Mesenteric fat pad (tissue), 1 donor: ENCODE measurements around the gene GNAQ. TPM values are rescaled to one million over a fixed set of nuclear protein-coding genes. Genes with fewer than 3 reads are reported as not detected.
"Not testable (repeated sequence)": the region's sequence is repeated elsewhere in the genome, so short reads cannot be mapped to it uniquely, and the experiment has no call there.

Source experiments
- DNase-seq: peaks from one replicate; pipeline ENCODE4 v3.0.0-alpha.2; 2020; ENCODE audit warnings: low spot score
- total RNA-seq: library from RNA; stranded (reverse); fragmentation: NEBNext Ultra II Directional; extraction: Animal tissue kit (Norgen Biotek cat#: 25700); gene quantifications from one replicate; pipeline ENCODE4 v1.2.1, GENCODE V29; 2021
- donor health status: DM: yes; HTN: yes; CAD: no.

Gene GNAQ
- total RNA-seq, 1 donor from 2014 or later: 115 TPM

DNA sequence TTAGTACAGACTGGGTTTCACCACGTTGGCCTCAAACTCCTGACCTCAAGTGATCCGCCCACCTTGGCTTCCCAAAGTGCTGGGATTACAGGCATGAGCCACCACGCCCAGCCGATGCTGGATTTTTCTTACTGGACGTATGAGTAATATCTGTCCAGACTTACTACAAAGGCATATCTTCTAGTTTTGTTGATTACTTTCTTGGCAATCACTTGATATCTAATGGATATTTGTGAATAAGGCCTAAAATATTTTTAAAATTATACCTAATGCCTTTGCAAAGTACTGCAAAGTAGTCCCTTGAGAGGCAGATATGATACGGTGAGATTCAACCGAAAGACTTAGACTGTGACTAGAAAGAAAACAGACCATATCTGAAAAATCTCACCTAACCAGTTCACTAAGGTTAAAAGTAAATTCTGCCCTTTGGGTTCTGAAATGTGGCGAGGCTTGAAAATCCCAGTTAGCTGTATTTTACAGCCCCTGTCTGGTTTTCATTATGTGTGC, 152.1 kb downstream of the GNAQ start:
- DNase-seq: no peak

DNA sequence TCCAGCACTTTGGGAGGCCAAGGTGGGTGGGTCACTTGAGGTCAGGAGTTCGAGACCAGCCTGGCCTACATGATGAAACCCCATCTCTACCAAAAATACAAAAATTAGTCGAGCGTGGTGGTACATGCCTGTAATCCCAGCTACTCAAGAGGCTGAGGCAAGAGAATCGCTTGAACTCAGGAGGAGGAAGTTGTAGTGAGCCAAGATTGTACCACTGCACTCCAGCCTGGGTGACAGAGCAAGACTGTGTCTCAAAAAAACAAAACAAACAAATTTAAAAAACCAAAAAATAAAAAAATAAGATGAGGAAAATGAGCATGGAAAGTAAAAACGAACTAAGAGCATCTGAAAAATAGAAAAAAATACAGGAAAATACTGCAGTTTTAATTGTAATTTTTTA, 152.8 kb downstream of the GNAQ start:
- DNase-seq: not testable (repeated sequence)

DNA sequence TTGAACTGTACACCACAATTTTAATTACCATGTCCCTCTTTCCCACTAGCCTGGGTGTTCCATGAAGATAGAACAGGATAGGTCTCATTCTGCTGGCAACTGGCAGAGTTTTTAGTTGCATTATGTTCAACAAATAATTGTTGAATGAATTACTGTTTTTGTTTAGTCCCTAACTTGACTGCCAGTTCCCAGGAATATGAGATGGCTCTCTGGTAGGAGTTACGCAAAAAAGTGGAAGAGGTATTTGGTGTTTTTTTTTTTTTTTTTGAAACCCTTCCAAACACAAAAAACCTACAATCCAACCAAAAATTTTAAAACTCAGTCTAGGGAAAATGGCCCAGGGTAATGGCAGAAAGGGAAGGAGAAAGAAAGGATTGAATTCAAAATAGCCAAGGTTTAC, 153.6 kb downstream of the GNAQ start:
- DNase-seq: no peak

DNA sequence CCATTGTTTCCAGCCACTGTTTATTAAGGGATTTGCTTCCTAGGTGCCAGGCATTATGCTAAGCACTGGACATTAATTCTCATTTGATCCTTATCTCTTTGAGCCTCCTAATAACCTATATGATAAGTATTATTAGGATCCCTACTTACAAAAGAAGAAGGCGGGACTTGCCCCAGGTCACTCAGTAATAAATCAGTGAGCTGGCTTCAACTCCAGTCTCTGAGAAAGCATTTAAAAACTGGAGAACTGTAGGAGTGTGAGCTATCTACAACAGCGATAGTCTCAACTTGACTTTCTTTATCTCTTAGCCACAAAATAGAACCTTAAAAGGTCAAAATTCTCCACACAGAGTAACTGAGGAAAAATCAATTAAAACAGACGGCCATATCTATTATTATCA, 155.0 kb downstream of the GNAQ start:
- no peak for DNase-seq

DNA sequence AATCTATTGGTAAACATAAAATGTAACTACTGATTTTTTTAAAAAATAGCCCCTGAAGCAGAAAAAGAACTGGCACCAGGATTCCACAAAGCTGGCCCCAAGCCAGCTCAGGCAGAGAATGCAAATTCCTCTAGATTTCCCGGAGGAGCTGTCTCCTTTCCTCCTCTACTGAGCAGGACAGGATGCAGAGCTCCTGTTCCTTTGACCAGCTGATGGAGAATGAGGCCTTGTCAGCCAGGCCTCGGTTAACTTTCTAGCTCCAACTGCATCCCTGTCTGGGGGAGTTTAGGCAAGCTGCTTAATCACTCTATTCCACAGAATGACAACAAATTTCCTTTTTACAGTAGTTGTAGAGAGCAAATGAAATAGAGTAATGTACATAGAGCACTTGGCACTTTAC, 155.5 kb downstream of the GNAQ start:
- DNase-seq: no peak

DNA sequence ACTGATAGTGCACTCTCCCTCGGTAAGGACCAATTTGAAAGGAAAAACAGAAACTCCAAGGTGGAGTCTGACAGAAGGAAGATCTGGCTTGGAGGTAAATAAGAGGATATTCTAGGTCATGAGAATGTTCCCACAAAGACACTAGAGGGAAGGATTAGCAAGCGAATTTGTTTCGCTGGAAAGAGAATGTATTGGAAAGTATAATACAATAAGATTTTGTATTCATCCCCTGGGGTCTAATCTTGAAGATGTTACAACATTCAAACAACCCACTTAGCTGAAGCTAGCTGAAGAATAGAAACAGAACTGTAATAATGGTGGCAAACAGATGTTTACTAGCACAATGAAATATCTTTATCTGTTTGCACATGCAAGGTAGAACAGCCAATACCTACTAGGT, 158.7 kb downstream of the GNAQ start:
- DNase-seq: no peak

DNA sequence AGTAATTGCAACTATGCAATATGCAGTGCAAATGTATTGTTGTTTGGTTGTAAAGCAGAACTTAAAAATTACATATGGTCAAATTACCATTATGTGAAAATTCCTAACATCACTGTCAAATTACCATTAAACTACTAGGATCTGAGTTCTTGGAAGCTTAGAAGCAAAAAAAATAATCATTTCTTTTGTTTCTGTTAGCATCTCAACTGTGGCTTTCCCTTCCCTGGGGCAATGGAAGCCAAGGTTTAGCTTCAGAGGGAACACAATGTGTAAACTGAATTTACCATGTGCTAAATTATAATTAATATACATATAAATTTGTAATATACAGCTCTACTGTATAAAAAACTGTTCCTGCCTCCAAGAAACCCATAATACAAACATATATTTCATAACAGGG, 159.4 kb downstream of the GNAQ start:
- DNase-seq: no peak

DNA sequence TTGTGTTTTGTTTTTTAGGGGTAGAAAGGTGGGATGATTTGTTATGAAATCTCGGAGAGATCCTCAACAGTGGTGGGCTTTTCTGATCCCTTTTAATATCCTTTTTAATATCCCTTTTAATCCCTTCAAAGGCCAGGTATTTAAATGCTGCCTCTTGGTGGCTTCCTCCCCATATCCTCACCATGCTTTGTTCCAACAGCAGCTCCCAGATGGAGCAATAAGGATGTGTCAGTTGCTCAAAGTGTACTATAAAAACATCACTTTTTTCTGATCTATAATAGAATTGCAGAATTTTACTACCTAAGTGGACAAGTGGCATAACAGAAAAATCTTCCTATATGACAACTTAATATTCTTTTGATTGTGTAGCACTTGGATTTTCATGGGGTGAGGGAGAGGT, 160.1 kb downstream of the GNAQ start:
- no peak for DNase-seq

DNA sequence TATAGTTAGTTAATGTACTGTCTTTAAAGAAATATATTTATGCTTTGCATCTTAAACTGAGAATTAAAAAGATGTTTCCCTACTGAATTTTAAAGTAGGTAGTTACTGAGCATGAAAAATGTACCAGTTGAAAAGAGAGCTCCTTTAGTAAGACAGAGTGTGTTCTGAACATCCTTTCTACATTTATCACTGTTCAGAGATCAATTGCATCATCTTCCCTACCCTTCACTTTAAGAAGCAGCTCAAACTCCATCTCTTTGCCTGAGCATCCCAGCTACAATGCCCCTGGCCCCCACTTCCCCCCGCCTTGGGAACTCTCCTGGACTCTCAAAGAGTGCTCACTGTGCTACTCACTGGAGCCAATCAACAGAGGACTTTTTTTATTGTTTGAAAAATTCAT, 164.7 kb downstream of the GNAQ start:
- no peak for DNase-seq

DNA sequence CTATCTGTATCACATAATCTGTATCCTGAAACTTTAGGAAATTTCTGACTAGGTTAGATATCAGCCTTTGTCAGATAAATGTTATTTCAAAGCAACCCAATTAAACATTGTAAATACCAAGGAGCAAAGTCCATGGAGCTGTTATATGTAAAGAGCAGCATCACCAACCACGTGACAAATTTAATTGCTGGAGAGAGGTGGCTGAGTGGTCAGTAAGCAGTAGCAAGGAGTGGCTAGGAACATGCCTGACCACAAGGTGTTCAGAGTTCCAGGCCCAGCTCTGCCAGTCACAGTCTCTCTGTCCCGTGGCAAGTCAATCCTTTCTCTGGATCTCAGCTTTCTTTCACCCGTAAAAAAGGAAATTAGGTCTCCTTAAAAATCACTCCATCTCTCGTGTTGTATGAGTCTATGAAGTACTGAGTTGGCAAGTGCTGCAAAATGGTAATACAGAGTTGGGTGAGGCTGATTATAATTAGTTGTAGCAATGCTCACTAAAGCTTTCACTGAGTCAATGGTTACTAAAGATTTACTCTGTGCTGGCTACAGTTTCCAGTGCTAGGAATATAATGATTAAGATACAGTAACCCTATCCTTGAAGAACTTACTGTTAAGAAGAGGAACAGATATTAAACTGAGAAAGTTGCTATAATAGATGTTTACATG, 166.1 kb downstream of the GNAQ start:
- no peak for DNase-seq

DNA sequence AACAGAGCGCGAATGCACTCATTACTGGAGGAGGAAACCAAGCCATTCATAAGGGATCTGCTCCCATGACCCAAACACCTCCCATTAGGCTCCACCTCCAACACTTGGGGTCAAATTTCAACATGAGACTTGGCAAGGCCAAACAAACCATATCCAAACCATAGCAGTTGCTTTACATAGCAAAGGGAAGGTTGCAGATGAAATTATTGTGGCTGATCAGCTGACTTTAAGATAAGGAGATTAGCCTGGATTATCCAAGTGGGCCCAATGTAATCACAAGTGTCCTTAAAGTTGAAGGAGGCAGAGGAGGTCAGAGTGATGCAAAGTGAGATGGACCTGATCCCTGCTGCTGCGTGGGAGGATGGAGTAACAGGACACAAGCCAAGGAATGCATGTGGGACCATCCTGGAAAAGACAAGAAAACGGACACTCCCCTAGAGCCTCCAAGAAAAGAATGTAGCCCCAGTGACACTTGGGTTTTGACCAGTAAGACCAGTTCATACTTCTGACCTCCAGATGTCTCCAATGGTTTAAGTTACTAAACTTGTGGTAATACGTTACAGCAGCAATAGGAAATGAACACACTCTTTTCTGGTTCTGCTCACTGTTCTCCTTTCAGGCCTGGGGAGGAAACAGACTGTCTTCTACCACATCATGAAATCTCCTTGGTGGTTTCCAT, 167.3 kb downstream of the GNAQ start:
- DNase-seq: no peak

DNA sequence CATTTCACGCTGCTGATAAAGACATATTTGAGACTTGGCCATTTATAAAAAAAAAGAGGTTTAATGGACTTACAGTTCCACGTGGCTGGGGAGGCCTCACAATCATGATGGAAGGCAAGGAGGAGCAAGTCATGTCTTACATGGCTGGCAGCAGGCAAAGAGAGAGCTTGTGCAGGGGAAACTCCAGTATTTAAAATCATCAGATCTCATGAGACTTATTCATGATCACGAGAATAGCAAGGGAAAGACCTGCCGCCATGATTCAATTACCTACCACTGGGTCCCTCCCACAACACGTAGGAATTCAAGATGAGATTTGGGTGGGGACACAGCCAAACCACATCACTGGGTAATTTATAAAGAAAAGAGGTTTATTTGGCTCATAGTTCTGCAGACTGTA, 168.0 kb downstream of the GNAQ start:
- not testable (repeated sequence) for DNase-seq

DNA sequence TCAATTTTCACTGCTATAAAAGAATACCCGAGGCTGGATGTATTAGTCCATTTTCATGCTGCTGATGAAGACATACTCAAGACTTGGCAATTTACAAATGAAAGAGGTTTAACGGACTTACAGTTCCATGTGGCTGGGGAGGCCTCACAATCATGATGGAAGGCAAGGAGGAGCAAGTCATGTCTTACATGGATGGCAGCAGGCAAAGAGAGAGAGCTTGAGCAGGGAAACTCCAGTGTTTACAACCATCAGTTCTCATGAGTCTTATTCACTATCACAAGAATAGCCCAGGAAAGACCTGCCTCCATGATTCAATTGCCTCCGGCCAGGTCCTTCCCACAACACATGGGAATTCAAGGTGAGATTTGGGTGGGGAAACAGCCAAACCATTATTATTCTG, 170.7 kb downstream of the GNAQ start:
- not testable (repeated sequence) for DNase-seq

DNA sequence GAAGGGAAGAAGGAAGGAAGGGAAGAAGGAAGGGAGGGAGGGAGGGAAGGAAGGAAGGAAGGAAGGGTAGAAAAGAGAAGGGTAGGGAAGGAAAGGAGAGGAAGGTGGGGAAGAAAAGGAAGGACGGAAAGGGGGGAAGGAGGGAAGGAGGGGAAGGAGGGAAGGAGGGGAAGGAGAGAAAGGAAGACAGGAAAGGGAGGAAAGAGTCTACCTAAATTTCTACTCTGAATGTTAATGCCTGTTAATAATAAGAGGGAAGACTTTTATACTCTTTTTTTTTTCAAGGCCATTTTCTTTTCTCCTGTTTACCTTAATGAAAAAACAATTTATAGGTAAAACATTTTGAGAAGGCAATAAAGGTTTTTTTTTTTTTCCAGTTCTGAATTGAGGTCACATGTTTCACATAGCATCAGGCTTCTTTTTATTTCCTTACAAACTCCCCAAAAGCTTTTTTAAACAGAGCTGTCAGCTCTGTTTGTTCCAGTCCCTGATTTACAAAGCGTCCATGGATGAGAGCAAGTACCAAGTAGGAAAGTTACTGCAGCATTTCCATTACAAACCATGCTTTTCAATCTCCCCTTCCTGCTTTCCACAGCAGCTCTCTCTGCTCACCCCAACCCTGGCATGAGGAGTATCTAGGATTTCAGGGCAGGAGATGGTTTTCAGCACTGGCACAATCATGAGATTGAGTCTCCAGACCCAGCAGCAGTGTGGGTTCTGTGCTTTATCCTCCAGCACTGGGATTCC, 173.9 kb downstream of the GNAQ start:
- no peak for DNase-seq

DNA sequence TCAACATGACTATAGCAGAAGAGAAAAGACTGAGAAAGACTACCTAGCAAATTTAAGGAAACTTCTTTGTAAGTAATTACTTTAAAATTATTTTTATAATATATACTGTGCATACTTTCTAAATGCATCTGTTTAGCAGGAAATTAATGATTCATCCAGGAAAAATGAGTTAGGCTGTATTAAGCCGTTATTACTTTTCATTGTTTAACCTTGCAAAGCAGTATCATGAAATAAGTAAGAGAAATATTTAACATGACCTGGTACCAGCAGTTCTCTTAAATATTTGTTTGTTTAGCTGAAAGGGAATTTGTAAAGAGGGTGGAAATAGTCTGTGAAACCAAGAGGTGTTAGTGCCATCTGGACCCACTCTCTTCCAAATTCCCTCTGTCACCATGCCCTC, 175.0 kb downstream of the GNAQ start:
- no peak for DNase-seq

DNA sequence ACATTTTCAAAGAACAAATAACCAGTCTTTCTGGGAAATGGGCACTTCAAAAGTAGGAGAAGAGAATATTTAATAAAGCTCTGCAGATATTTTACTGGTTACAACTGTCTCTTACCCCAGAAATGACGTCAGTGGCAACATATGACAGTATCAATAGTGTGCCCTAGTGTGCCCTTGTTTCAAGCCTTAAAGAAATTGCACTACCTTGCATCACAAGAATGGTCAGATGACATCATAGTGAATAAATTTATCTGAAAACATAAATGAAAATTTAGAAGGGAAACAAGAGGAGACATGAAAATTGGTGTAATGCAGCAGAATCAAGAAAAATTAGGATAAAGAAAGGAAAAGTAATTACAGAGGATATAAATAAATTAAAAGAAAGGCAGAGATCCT, 176.7 kb downstream of the GNAQ start:
- no peak for DNase-seq

DNA sequence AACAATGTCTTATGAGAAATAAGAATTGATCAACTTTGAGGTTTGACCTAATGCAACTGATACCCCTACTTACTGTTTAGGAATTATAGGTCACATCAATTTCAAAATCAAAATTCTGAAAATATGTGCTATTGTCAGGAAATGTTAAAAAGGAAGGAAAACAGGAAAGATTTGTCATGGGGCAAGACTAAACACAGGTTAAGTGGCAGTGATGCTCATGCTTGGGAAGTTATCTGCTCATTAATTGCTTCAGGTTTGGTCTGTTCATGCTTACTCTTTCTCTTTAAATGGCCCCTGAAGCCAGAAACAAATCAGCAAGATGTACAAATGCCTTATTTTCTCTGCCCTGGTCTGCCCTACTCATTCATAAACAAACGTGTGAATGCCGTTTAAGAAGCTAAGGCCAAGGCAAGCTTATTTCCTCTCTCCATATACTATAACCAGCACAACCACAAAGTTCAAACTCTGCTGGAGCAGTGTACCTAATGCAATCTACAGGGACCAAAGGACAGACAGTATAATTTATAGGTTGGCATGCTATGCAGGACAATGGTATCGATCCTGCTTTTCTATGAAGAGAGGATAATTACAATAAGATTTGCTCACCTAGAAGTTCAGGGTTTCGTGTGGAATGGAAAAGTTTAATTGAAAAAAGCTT, 177.2 kb downstream of the GNAQ start:
- DNase-seq: no peak

DNA sequence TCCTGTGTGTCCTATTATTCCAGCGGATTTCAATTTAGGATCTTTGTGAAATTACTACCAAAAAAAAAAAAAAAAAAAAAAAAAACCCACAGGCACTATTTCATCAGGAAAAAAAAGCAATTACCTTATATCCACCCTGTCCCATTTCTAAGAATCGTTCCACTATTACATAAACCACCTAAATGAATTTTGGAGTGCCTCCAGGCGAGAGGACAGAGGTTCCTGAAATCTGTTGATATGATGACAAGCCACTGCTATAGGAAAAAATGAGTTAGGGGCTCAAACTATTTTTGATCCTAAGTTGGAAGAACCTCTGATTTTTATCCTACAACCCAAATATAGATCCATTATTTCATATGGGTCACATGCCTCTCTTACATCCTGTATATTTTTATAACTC, 177.9 kb downstream of the GNAQ start:
- no peak for DNase-seq

DNA sequence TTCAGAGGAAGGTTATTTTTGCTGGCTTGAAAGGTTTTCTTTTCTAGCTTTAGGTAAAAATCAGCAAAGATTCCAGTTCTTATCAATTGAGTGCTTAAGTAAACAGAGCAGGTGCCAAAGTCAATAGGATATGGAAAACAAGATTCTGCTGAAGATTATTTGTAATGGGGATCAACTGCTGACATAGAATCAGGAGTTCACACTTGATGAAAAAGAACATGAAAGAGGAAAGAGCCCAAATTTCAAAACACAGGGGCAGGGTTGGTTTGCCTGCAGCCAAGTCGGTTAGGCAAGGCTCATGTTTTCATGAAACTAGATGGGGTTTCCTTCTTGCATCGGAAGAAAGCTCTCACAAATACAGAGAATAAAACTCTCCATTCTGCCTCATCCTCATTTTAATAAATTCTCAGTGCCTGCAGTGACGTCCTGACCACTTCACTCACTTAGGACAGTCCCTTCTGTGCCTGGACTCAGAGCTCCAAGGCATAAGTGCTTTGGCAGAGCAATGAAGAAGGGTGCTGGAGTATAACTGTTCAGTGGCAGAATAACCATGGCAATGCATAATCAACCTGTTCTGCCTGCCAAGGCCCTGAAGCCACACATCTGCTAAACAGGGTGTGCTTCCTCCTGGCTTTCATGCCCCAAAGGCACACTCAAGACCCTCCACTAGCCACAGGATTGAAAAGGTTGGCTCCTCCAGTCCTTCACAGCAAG, 179.6 kb downstream of the GNAQ start:
- DNase-seq: no peak

DNA sequence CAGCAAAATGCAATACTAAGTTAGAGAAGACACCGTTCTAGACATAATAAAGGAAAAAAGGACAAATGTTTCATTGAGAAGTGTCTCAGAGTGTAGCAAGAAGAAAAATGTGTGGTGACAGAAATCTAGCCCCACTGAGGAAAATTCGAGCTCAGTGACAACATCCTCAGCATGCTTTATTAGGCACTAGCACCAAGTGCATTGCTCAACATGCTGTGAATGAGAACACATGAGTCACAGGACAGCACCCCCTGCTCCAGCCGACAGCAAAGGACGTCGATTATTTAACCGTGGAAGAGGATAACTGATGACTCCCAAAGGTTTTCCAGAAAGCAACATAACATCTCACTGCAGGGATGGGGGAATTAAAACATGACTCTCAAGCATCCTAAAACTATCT, 182.7 kb downstream of the GNAQ start:
- DNase-seq: no peak

DNA sequence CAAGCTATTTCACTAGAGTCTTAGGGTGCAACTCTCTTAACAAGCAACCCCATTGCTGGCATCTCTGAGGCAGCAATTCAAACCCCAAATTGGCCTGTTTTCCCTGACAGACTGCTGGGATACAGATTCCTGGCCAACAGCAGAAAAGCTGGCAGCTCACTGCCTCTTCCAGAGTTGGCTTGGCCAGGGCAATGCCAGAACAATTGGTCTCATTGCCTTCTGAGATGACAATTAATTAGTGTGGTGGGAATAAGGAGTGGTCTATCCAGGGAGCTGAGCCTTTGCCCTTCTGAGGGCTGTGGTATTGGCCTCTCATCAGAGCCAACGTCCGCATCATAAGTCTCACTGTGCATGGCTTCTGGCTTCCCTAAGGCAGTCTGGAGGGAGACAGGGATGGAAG, 183.2 kb downstream of the GNAQ start:
- DNase-seq: no peak
